ENCODE measurements around the gene KRTAP10-1. TPM values are rescaled to one million over a fixed set of nuclear protein-coding genes. Genes with fewer than 3 reads are reported as not detected.

The KRTAP10-1 gene
- total RNA-seq, 1 experiment from 2014 or later = not detected

- intact Hi-C loops (cut with micrococcal nuclease; ENCODE audit: unreplicated experiment) = no loop called here
- peaks cover 12% of the 10 kb centered on the region; the same call in 1 of the 2 replicates for H3K9me3 ChIP-seq (ENCODE audit: control insufficient read depth, insufficient read depth, low read depth, low read length)
- DNase-seq (ENCODE audit: low read depth, low spot score) (no peak), ATAC-seq (no peak)
- no peak overlapping the region for H3K4me3 ChIP-seq (ENCODE audit: low read depth in 2 of 2, low read length in 2 of 2)
- no TSS peak for BruUV-seq (replicated peaks)
- CTCF ChIA-PET = no interaction called here
- no peaks in the 10 kb centered on the region for H3K27me3 ChIP-seq (ENCODE audit: control insufficient read depth, insufficient read depth, low read length)
- no peaks in the 10 kb centered on the region for H3K4me1 ChIP-seq (ENCODE audit: control insufficient read depth, insufficient read depth, low read length)
- H3K27ac ChIP-seq (ENCODE audit: low read length) = no peak overlapping the region
- H3K36me3 ChIP-seq (ENCODE audit: control insufficient read depth, insufficient read depth, low read length) = no peaks in the 10 kb centered on the region
- TF ChIP-seq SIN3A (IDR thresholded peaks at IDR 0.05; ENCODE audit: borderline replicate concordance, insufficient read depth, low read depth, low read length) = no peak
- TF ChIP-seq TCF7L2 (IDR thresholded peaks at IDR 0.05; ENCODE audit: low read depth, low read length) = no peak
- no peak for TF ChIP-seq POLR2AphosphoS5 (IDR thresholded peaks at IDR 0.05; ENCODE audit: low read depth, low read length)
- TF ChIP-seq REST (IDR thresholded peaks at IDR 0.05; ENCODE audit: insufficient read depth in 1 of 2, low read depth in 2 of 2, low read length in 1 of 2) = no peak
- TF ChIP-seq CTCF (IDR thresholded peaks at IDR 0.05) = no peak
- in situ Hi-C loops (cut with HindIII; ENCODE audit: low pct_unique_long_range_greater_than_20kb, low sequenced_read_pairs) = no loop called here
- POLR2A ChIA-PET = no interaction called here
Observed at GRCh38 chr21:44542716-44543115, 2.7 kb upstream of the KRTAP10-1 start.

- BruUV-seq (replicated peaks) = no TSS peak
- POLR2A ChIA-PET = no interaction called here
- H3K27me3 ChIP-seq (ENCODE audit: control insufficient read depth, insufficient read depth, low read length) = no peaks in the 10 kb centered on the region
- no peak for DNase-seq (ENCODE audit: low read depth, low spot score)
- intact Hi-C loops (cut with micrococcal nuclease; ENCODE audit: unreplicated experiment) (no loop called here), in situ Hi-C loops (cut with HindIII; ENCODE audit: low pct_unique_long_range_greater_than_20kb, low sequenced_read_pairs) (no loop called here)
- no peak overlapping the region for H3K4me3 ChIP-seq (ENCODE audit: low read depth in 2 of 2, low read length in 2 of 2)
- H3K4me1 ChIP-seq (ENCODE audit: control insufficient read depth, insufficient read depth, low read length) = no peaks in the 10 kb centered on the region
- TF ChIP-seq CTCF (IDR thresholded peaks at IDR 0.05) (no peak), POLR2AphosphoS5 (IDR thresholded peaks at IDR 0.05; ENCODE audit: low read depth, low read length) (no peak), SIN3A (IDR thresholded peaks at IDR 0.05; ENCODE audit: borderline replicate concordance, insufficient read depth, low read depth, low read length) (no peak), REST (IDR thresholded peaks at IDR 0.05; ENCODE audit: insufficient read depth in 1 of 2, low read depth in 2 of 2, low read length in 1 of 2) (no peak), TCF7L2 (IDR thresholded peaks at IDR 0.05; ENCODE audit: low read depth, low read length) (no peak)
- no peak for ATAC-seq
- peaks cover 12% of the 10 kb centered on the region; the same call in 1 of the 2 replicates for H3K9me3 ChIP-seq (ENCODE audit: control insufficient read depth, insufficient read depth, low read depth, low read length)
- H3K27ac ChIP-seq (ENCODE audit: low read length) = no peak overlapping the region
- CTCF ChIA-PET = interaction anchor here (0.6 kb wide), 1 partner anchor 376 kb away, joined by 11 read pairs; no protein-coding TSS in a partner anchor
- H3K36me3 ChIP-seq (ENCODE audit: control insufficient read depth, insufficient read depth, low read length) = no peaks in the 10 kb centered on the region
Observed at GRCh38 chr21:44540741-44541288, 820 bp upstream of the KRTAP10-1 start.
